Esophagus squamous epithelium (tissue), 4 donors: ENCODE results near the gene POC1A.

Experiments
- POLR2A ChIP-seq, 4 donors: fragments of 450-650 bp; IDR thresholded peaks; one replicate each; pipeline ENCODE4 v1.6.1; 2017; ENCODE audit warnings: antibody characterized with exemption in 4 of 4, mild to moderate bottlenecking in 4 of 4, moderate library complexity in 3 of 4
- TF ChIP-seq, protein P1 (sequence below), 6 experiments: fragments of 450-650 bp in 4 of 6; fragments of 200-600 bp in 2 of 6; sonication (generic) in 2 of 6; IDR thresholded peaks; one replicate each; pipeline ENCODE4 v1.5.1; 2016 to 2019; ENCODE audit warnings: antibody characterized with exemption in 6 of 6, mild to moderate bottlenecking in 4 of 6, moderate library complexity in 4 of 6

DNA sequence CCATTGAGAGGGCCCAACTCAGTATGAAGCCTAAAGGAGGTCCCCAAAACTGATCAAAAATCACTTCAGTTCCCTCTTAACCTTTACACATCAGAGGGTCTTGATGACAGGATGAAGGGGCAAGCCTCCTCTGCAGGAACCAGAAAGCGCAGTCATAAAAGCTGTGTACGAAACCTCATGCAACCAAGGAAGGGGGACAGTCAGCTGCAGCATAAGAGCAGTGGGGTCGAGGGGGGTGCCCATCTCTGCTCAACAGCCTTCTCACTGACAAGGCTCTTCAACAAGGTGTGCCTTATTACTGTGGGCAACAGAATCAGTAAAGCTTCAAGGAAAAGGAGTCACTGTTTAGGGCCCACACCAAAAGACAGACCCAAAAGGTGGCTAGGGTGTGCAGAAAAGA is 3.9 kb downstream of the POC1A start:
- no peak for TF ChIP-seq POLR2A (IDR thresholded peaks at IDR 0.05)
- TF ChIP-seq, protein P1, sequence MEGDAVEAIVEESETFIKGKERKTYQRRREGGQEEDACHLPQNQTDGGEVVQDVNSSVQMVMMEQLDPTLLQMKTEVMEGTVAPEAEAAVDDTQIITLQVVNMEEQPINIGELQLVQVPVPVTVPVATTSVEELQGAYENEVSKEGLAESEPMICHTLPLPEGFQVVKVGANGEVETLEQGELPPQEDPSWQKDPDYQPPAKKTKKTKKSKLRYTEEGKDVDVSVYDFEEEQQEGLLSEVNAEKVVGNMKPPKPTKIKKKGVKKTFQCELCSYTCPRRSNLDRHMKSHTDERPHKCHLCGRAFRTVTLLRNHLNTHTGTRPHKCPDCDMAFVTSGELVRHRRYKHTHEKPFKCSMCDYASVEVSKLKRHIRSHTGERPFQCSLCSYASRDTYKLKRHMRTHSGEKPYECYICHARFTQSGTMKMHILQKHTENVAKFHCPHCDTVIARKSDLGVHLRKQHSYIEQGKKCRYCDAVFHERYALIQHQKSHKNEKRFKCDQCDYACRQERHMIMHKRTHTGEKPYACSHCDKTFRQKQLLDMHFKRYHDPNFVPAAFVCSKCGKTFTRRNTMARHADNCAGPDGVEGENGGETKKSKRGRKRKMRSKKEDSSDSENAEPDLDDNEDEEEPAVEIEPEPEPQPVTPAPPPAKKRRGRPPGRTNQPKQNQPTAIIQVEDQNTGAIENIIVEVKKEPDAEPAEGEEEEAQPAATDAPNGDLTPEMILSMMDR (IDR thresholded peaks at IDR 0.05) = no peak
